Adrenal gland (tissue), 12 donors: ENCODE results near the gene NFATC2IP. TPM values are rescaled to one million over a fixed set of nuclear protein-coding genes. Genes with fewer than 3 reads are reported as not detected.
A peak's percentile ranks its signal among the peaks of the same experiment; 100 is the strongest.

Experiments
- DNase-seq, 7 donors: peaks; one replicate each; pipeline ENCODE4 v3.0.0-alpha.2; 2019 to 2020
- H3K27ac ChIP-seq, 5 donors: fragments of 200-600 bp; sonication (generic) in 4 of 5; 1 replicate in 3 of 5; 2 replicates in 2 of 5; pipeline versions ENCODE4 v1.5.1 to v1.8.0; 2016 to 2020; ENCODE audit warnings: mild to moderate bottlenecking in 1 of 5
- H3K27me3 ChIP-seq: fragments of 200-600 bp; 2 replicates; pipeline ENCODE4 v1.8.0; 2021
- H3K36me3 ChIP-seq, 2 donors: fragments of 200-600 bp; replicated peaks in 1 of 2; 1 replicate in 1 of 2; 2 replicates in 1 of 2; pipeline versions ENCODE4 v1.5.1 to v1.8.0; 2018 to 2022
- H3K4me1 ChIP-seq, 2 donors: fragments of 200-600 bp; replicated peaks in 1 of 2; 1 replicate in 1 of 2; 2 replicates in 1 of 2; pipeline versions ENCODE4 v1.5.1 to v1.8.0; 2018 to 2021
- H3K4me3 ChIP-seq, 4 donors: fragments of 200-600 bp; sonication (generic) in 3 of 4; one replicate each; pipeline ENCODE4 v1.5.1; 2016 to 2018
- H3K9me3 ChIP-seq, 3 donors: fragments of 200-600 bp; sonication (generic) in 1 of 3; replicated peaks in 1 of 3; 1 replicate in 2 of 3; 2 replicates in 1 of 3; pipeline versions ENCODE4 v1.5.1 to v1.8.0; 2016 to 2021
- CTCF ChIP-seq, 6 experiments: fragments of 450-650 bp in 4 of 6; fragments of 200-600 bp in 2 of 6; sonication (generic) in 1 of 6; IDR thresholded peaks; 1 replicate in 5 of 6; 2 replicates in 1 of 6; pipeline versions ENCODE4 v1.5.1 to v1.8.0; 2016 to 2021; ENCODE audit warnings: antibody characterized with exemption in 6 of 6, mild to moderate bottlenecking in 2 of 6, moderate library complexity in 1 of 6
- POLR2A ChIP-seq, 2 donors: fragments of 450-650 bp; IDR thresholded peaks; one replicate each; pipeline ENCODE4 v1.6.1; 2017; ENCODE audit warnings: antibody characterized with exemption in 2 of 2, mild to moderate bottlenecking in 2 of 2, moderate library complexity in 1 of 2
- WGBS, 4 donors: extraction: QIAGEN DNeasy Blood & Tissue Kit in 2 of 4; methylation state at CpG; one replicate each; pipeline versions ENCODE4 v1.1.5 to v1.1.7; 2013 to 2017; 5-methylcytosine and 5-hydroxymethylcytosine counted together
- intact Hi-C, 2 donors: fragments of 100-400 bp; cut with DNase I; formaldehyde crosslinking; loops; one replicate each; pipeline versions ENCODE4 v1.14.1 to v1.15.0; 2022 to 2023
- polyA plus RNA-seq, 3 donors: library from polyadenylated mRNA; stranded (reverse); fragments of 200-250 nt in 2 of 3; fragments of 350-450 nt in 1 of 3; fragmentation: Illumina TruSeq in 1 of 3; extraction: RNeasy Lipid Tissue Mini Kit (QIAGEN cat#74804) in 1 of 3; gene quantifications; one replicate each; pipeline ENCODE4 v1.2.3, GENCODE V29; 2013 to 2014
- total RNA-seq, 9 donors: library from RNA; depleted of rRNA in 4 of 9; stranded (reverse); fragments of >200 nt in 4 of 9; fragments of 120-200 nt in 1 of 9; fragmentation: NEBNext Ultra II Directional in 1 of 9; extraction: Animal tissue kit (Norgen Biotek cat#: 25700) in 1 of 9; gene quantifications; one replicate each; pipeline versions ENCODE4 v1.1.0 to v1.2.4, GENCODE V29; 2013 to 2023
- donor health status: healthy with polysubstance abuse.
- donor health status: Bipolar disorder and iron deficiency.
- donor health status: DM: yes; HTN: yes; CAD: no.
- donor health status: DM: no; HTN: no; CAD: no.
- donor health status: DM: no; HTN: no; CAD: no.
- donor health status: DM: yes; HTN: yes; CAD: no.

Gene NFATC2IP
- total and polyA plus RNA-seq, 12 donors: 7.7 to 25.2 (median 17.1) TPM

GRCh38 chr16:28915181-28915580 lies 35.6 kb upstream of the NFATC2IP start:
- H3K4me1 ChIP-seq: no peaks in the 10 kb centered on the region
- no peaks in the 10 kb centered on the region for H3K27me3 ChIP-seq
- H3K9me3 ChIP-seq: no peaks in the 10 kb centered on the region
- TF ChIP-seq POLR2A (IDR thresholded peaks at IDR 0.05) (no peak), CTCF (IDR thresholded peaks at IDR 0.05) (no peak)
- H3K4me3 ChIP-seq: no peak overlapping the region
- DNase-seq: no peak
- H3K27ac ChIP-seq: no peak overlapping the region
- H3K36me3 ChIP-seq: peaks cover 0 to 54% of the 10 kb centered on the region in 2 donors
- intact Hi-C loops: no loop called here

- H3K4me1 ChIP-seq: no peaks in the 10 kb centered on the region
- WGBS, 4 donors: 89 to 94% (median 91%) methylated on average over 7 of the region's 7 CpGs
- no peaks in the 10 kb centered on the region for H3K9me3 ChIP-seq
- no peak overlapping the region for H3K4me3 ChIP-seq
- no peak overlapping the region for H3K27ac ChIP-seq
- H3K36me3 ChIP-seq: peaks cover 0 to 49% of the 10 kb centered on the region in 2 donors
- intact Hi-C loops: no loop called here
- no peaks in the 10 kb centered on the region for H3K27me3 ChIP-seq
- no peak for DNase-seq
- TF ChIP-seq CTCF (IDR thresholded peaks at IDR 0.05): no peak
- TF ChIP-seq POLR2A (IDR thresholded peaks at IDR 0.05): no peak
These were observed 33.6 kb upstream of the NFATC2IP start for GRCh38 chr16:28917095-28917494.

DNA sequence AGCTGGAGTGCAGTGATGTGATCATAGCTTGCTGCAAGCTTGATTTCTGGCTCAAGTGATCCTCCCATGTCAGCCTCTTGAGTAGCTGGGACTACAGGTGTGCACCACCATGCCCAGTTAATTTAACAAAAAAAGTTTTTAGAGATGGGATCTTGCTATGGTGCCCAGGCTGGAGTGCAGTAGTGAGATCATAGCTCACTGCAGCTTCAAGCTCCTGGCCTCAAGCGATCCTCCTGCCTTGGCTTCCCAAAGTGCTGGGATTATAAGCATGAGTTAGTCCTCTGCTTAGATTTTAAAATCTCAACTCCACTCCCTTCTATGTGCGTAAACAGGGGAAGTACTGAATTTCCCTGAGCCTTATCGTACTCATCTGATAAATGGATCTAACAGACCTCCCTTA lies 32.0 kb upstream of the NFATC2IP start:
- no peak for TF ChIP-seq CTCF (IDR thresholded peaks at IDR 0.05)
- TF ChIP-seq POLR2A (IDR thresholded peaks at IDR 0.05): no peak
- peaks cover 8 to 13% of the 10 kb centered on the region in 2 donors for H3K4me1 ChIP-seq
- H3K9me3 ChIP-seq: no peaks in the 10 kb centered on the region
- no peak overlapping the region for H3K4me3 ChIP-seq
- H3K36me3 ChIP-seq: peaks cover 0 to 41% of the 10 kb centered on the region in 2 donors
- intact Hi-C loops: no loop called here
- no peaks in the 10 kb centered on the region for H3K27me3 ChIP-seq
- H3K27ac ChIP-seq: no peak overlapping the region
- 96 to 99% (median 97%) methylated on average over 3 of the region's 3 CpGs for WGBS, 4 donors
- no peak for DNase-seq

GRCh38 chr16:28923231-28923587 lies 27.5 kb upstream of the NFATC2IP start:
- H3K4me3 ChIP-seq: no peak overlapping the region
- peaks cover 0 to 15% of the 10 kb centered on the region in 2 donors for H3K36me3 ChIP-seq
- intact Hi-C loops: no loop called here
- TF ChIP-seq CTCF (IDR thresholded peaks at IDR 0.05): no peak
- no peak for TF ChIP-seq POLR2A (IDR thresholded peaks at IDR 0.05)
- H3K4me1 ChIP-seq: peaks cover 16 to 24% of the 10 kb centered on the region in 2 donors
- no peaks in the 10 kb centered on the region for H3K9me3 ChIP-seq
- 91 to 100% (median 94%) methylated on average over 3 of the region's 3 CpGs for WGBS, 4 donors
- H3K27me3 ChIP-seq: no peaks in the 10 kb centered on the region
- DNase-seq: no peak
- H3K27ac ChIP-seq: peak overlapping the region in 1 of 5 donors; percentile 41
